Endodermal cell (in vitro differentiated cells): ENCODE results near the gene DNAJC9. TPM values are rescaled to one million over a fixed set of nuclear protein-coding genes. Genes with fewer than 3 reads are reported as not detected.

Experiments used
- DNase-seq: peaks from one replicate; pipeline ENCODE4 v3.0.0-alpha.2; 2017
- H3K27ac ChIP-seq: 2 replicates; pipeline ENCODE4 v1.5.1; 2013; ENCODE audit warnings: mild to moderate bottlenecking, low read depth, low read length, moderate library complexity
- H3K27me3 ChIP-seq: 2 replicates; pipeline ENCODE4 v1.6.1; 2013; ENCODE audit warnings: mild to moderate bottlenecking, low read length, moderate library complexity; ENCODE audit not compliant: insufficient read depth, control insufficient read depth, poor library complexity, severe bottlenecking
- H3K36me3 ChIP-seq: 2 replicates; pipeline ENCODE4 v1.7.0; 2013; ENCODE audit warnings: mild to moderate bottlenecking, low read length, moderate library complexity; ENCODE audit not compliant: control insufficient read depth, insufficient read depth
- H3K4me1 ChIP-seq: one replicate; pipeline ENCODE4 v1.7.0; 2013; ENCODE audit warnings: low read length; ENCODE audit not compliant: control insufficient read depth, insufficient read depth
- H3K4me3 ChIP-seq: 2 replicates; pipeline ENCODE4 v1.5.1; 2013; ENCODE audit warnings: mild to moderate bottlenecking, low read length, moderate library complexity
- H3K9ac ChIP-seq: 2 replicates; pipeline ENCODE4 v1.6.1; 2013; ENCODE audit warnings: mild to moderate bottlenecking, low read length, moderate library complexity; ENCODE audit not compliant: poor library complexity, severe bottlenecking; ENCODE audit errors: extremely low read depth
- H3K9me3 ChIP-seq: 2 replicates; pipeline ENCODE4 v1.6.1; 2013; ENCODE audit warnings: mild to moderate bottlenecking, low read length, moderate library complexity; ENCODE audit not compliant: control insufficient read depth
- H3K27ac Mint-ChIP-seq: 2 replicates; pipeline ENCODE4 v1.8.0; 2020; ENCODE audit warnings: mixed read lengths
- H3K27me3 Mint-ChIP-seq: 2 replicates; pipeline ENCODE4 v1.8.0; 2021; ENCODE audit warnings: mild to moderate bottlenecking, mixed read lengths; ENCODE audit not compliant: insufficient read depth
- H3K36me3 Mint-ChIP-seq: 2 replicates; pipeline ENCODE4 v1.8.0; 2020; ENCODE audit warnings: low read depth, mixed read lengths
- H3K4me1 Mint-ChIP-seq: 2 replicates; pipeline ENCODE4 v1.8.0; 2020; ENCODE audit warnings: mixed read lengths
- H3K4me3 Mint-ChIP-seq: 2 replicates; pipeline ENCODE4 v1.8.0; 2020; ENCODE audit warnings: mild to moderate bottlenecking, moderate library complexity, mixed read lengths
- H3K9me3 Mint-ChIP-seq: 2 replicates; pipeline ENCODE4 v1.8.0; 2020; ENCODE audit warnings: mild to moderate bottlenecking, mixed read lengths
- whole genome bisulfite sequencing, 2 experiments: methylation state at CpG; one replicate each; pipeline versions ENCODE4 v1.1.5 to v1.1.7; 2013; ENCODE audit warnings: missing lambda C conversion rate in 2 of 2, mixed read lengths in 1 of 2; ENCODE audit not compliant: insufficient coverage in 1 of 2, insufficient read length in 1 of 2; 5-methylcytosine and 5-hydroxymethylcytosine counted together
- total RNA-seq, 2 donors: library from RNA; stranded (reverse); fragmentation: NEBNext Ultra II Directional in 1 of 2; extraction: Animal tissue kit (Norgen Biotek cat#: 25700) in 1 of 2; gene quantifications; 2 replicates in 1 of 2; 3 replicates in 1 of 2; pipeline ENCODE4 v1.2.1, GENCODE V29; 2021
- TF ChIP-seq, protein P1 (sequence below): fragments of 200-600 bp; sonication (generic); conservative IDR thresholded peaks from 2 replicates; pipeline ENCODE4 v1.5.0; 2021; ENCODE audit warnings: antibody characterized with exemption, mild to moderate bottlenecking

Gene DNAJC9
- total RNA-seq, 2 donors from 2014 or later, result 33.3 to 37.1 TPM

- peaks cover 13% of the 10 kb centered on the region for H3K4me1 Mint-ChIP-seq
- Histone ChIP-seq H3K9ac (no peak overlapping the region), H3K27me3 (no peaks in the 10 kb centered on the region), H3K36me3 (peaks cover 14% of the 10 kb centered on the region), H3K4me3 (no peak overlapping the region), H3K4me1 (no peaks in the 10 kb centered on the region), H3K27ac (no peak overlapping the region), H3K9me3 (peaks cover 4% of the 10 kb centered on the region)
- H3K9me3 Mint-ChIP-seq, result no peaks in the 10 kb centered on the region
- no peak for DNase-seq
- H3K4me3 Mint-ChIP-seq, result no peak overlapping the region
- peaks cover 32% of the 10 kb centered on the region for H3K36me3 Mint-ChIP-seq
- TF ChIP-seq, protein P1, sequence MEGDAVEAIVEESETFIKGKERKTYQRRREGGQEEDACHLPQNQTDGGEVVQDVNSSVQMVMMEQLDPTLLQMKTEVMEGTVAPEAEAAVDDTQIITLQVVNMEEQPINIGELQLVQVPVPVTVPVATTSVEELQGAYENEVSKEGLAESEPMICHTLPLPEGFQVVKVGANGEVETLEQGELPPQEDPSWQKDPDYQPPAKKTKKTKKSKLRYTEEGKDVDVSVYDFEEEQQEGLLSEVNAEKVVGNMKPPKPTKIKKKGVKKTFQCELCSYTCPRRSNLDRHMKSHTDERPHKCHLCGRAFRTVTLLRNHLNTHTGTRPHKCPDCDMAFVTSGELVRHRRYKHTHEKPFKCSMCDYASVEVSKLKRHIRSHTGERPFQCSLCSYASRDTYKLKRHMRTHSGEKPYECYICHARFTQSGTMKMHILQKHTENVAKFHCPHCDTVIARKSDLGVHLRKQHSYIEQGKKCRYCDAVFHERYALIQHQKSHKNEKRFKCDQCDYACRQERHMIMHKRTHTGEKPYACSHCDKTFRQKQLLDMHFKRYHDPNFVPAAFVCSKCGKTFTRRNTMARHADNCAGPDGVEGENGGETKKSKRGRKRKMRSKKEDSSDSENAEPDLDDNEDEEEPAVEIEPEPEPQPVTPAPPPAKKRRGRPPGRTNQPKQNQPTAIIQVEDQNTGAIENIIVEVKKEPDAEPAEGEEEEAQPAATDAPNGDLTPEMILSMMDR, result no peak
- WGBS, 2 experiments, result 100% methylated on average over 1 of the region's 1 CpG; no CpG with 5 or more reads in 1 of the 2 experiments
- H3K27me3 Mint-ChIP-seq, result no peaks in the 10 kb centered on the region
- no peak overlapping the region for H3K27ac Mint-ChIP-seq
Observed at GRCh38 chr10:73220989-73221388, 26.1 kb downstream of the DNAJC9 start.

DNA sequence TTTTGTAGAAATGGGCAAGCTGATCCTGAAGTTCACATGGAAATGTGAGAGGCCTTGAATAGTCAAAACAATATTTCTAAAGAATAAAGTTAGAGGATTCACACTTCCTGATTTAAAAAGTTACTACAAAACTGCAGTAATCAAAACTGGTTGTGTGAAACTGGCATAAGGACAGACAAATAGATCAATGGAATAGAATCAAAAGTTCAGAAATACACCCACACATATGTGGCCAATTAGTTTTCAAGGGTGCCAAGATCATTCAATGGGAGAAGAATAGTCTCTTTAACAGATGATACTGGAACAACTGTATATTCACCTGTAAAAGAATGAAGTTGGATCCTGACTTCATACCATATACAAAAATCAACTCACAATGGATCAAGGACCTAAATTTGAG is 27.7 kb downstream of the DNAJC9 start:
- H3K9me3 Mint-ChIP-seq, result no peaks in the 10 kb centered on the region
- no peak overlapping the region for H3K4me3 Mint-ChIP-seq
- H3K4me1 Mint-ChIP-seq, result peaks cover 13% of the 10 kb centered on the region
- Histone ChIP-seq H3K4me1 (no peaks in the 10 kb centered on the region), H3K27me3 (no peaks in the 10 kb centered on the region), H3K9me3 (peaks cover 4% of the 10 kb centered on the region), H3K4me3 (no peak overlapping the region), H3K36me3 (peaks cover 14% of the 10 kb centered on the region), H3K27ac (no peak overlapping the region), H3K9ac (no peak overlapping the region)
- H3K27ac Mint-ChIP-seq, result no peak overlapping the region
- DNase-seq, result no peak
- no peaks in the 10 kb centered on the region for H3K27me3 Mint-ChIP-seq
- TF ChIP-seq, protein P1, result no peak
- H3K36me3 Mint-ChIP-seq, result peaks cover 35% of the 10 kb centered on the region

DNA sequence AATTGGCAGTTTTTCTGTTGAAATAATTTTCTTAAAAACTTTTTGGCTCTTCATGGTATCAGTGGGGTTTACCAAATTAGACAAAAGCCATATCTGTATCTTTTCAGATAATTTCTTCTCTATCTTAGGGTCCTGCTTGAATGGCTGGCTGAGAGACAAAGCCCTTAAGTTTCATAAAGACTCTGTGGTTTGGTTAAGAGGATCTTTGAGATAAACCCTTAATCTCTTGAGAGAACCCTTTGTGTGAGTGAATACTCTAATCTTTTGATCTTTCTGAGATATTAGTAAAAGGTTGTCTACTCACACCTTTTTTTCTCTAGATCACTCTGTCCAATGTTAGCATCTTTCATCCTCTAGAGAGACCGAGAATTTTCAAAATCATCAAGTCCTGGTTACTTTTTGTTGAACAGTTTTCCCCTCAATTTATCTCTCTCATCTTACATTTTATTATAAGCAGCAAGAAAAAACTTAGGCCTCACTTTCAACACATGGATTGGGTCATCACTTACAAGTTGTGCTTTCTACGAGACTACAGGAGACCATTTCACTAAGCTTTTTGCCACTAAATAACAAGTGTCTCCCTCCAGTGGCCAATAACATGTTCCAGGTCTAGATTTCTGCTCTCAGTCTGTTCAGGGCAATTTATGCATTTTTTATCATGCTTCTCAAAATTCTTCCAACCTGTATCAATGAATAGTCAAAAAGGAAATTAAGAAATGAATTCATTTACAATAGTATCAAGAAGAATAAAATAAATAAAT is 28.4 kb downstream of the DNAJC9 start:
- Mint-ChIP-seq H3K9me3 (no peaks in the 10 kb centered on the region), H3K4me3 (no peak overlapping the region), H3K36me3 (peaks cover 36% of the 10 kb centered on the region), H3K27me3 (no peaks in the 10 kb centered on the region), H3K4me1 (peaks cover 13% of the 10 kb centered on the region), H3K27ac (peak overlapping the region; percentile 4)
- no peaks in the 10 kb centered on the region for H3K4me1 ChIP-seq
- H3K9me3 ChIP-seq, result peaks cover 4% of the 10 kb centered on the region
- no peaks in the 10 kb centered on the region for H3K27me3 ChIP-seq
- H3K36me3 ChIP-seq, result peaks cover 14% of the 10 kb centered on the region
- DNase-seq, result no peak
- no peak overlapping the region for H3K4me3 ChIP-seq
- H3K9ac ChIP-seq, result no peak overlapping the region
- TF ChIP-seq, protein P1, result peak; percentile 77
- H3K27ac ChIP-seq, result no peak overlapping the region
- 79 to 95% methylated on average over 2 of the region's 2 CpGs for WGBS, 2 experiments
